ENCODE measurements around the gene CFD. TPM values are rescaled to one million over a fixed set of nuclear protein-coding genes. Genes with fewer than 3 reads are reported as not detected.

The CFD gene
- polyA plus RNA-seq, 4 donors = 2.1 to 5.7 (median 2.6) TPM

DNA sequence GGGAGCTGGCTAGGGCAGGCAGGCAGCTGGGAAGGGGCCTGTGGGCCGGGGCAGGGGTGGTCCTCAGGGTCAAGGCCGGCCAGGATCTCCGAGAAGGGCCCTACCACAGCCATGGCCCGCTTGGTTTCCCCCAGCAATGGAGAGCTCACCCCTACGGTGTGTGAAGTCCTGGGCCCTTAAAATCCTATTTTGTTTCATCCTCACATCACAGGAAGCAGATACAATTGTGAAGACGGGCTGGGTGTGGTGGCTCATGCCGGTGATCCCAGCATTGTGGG, 42.6 kb downstream of the CFD start:
- no peak for DNase-seq (ENCODE audit: low read depth in 4 of 4, low spot score in 3 of 4)

DNA sequence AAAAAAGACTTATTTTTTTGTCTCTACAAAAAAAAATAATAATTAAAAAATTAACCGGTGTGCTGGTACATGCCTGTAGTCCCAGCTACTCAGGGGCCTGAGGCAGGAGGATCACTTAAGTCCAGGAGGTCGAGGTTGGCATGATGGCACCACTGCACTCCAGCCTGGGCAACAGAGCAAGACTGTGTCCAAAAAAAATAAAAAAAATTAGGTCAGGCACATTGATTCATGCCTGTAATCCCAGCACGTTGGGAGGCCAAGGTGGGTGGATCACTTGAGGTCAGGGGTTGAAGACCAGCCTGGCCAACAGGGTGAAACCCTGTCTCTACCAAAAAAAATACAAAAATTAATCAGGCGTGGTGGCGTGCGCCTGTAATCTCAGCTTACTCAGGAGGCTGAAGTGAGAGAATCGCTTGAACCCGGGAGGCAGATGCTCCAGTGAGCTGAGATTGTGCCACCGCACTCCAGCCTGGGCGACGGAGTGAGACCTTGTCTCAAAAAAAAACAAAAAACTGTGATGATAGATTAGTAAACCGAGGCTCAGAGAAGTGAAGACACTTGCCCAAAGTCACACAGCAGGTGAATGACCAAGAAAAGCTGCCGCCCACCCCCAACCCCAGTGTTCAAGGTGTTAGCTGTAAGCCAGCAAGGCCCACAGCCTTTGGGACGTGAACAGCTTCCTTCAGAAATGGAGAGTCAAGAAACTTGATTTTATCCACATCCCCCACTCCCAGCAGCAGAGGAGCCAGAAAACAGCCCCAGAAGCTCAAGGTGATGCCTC, 43.2 kb downstream of the CFD start:
- no peak for DNase-seq (ENCODE audit: low read depth in 4 of 4, low spot score in 3 of 4)

DNA sequence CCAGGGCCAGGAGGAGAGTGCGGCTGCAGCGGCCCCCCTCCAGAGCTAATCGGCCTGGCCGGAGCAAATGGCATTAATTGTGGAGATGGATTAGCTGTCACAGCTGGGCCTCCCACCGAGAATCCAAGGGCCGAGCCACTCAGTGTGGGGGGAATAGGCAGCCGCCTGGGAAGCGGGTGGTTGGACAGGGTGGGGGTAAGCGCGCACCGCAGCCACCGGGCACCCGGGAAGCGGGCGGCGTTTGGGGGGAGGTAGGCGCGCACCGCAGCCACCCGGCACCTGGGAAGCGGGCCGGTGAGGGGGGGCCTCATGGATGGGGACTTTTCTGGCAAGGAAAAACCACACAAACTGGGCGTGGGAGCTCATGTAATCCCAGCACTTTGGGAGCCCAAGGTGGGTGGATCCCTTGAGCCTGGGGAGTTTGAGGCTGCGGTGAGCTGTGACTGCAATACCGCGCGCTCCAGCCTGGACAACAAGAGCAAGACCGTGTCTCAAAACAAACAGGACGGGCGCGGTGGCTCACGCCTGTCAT, 43.9 kb downstream of the CFD start:
- DNase-seq (ENCODE audit: low read depth in 4 of 4, low spot score in 3 of 4) = no peak

DNA sequence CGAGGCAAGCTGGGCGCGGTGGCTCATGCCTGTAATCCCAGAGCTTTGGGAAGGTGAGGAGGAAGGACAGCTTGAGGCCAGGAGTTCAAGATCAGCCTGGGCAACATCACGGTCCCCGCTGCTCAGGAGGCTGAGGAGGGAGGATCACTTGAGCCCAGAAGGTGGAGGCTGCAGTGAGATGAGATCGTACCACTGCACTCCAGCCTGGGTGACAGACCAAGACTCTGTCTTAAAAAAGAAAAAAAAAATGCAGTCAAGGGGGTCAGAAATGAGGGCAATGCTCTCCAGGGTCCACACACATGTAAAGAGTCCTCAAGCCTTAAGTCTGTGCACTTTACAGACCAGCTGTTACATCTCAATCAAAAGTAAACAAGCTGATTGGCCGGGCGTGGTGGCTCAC, 45.1 kb downstream of the CFD start:
- no peak for DNase-seq (ENCODE audit: low read depth in 4 of 4, low spot score in 3 of 4)

DNA sequence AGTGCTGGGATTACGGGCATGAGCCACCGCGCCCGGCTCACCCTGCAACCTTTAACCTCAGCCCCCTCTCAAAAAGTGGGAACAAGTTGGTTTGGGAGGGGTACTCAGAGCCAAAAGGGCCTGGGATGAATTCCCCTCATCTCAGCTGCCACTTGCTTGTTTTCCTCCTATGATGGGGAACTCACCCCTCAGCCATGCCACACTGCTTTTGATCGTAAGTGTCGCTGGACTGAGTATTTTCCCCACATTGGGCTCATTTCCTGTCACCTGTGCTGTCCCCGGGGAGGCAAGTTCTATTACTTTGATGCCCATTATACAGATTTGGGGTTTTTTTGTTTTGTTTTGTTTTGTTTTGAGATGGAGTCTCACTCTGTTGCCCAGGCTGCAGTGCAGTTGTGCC, 47.0 kb downstream of the CFD start:
- DNase-seq (ENCODE audit: low read depth in 4 of 4, low spot score in 3 of 4) = no peak

DNA sequence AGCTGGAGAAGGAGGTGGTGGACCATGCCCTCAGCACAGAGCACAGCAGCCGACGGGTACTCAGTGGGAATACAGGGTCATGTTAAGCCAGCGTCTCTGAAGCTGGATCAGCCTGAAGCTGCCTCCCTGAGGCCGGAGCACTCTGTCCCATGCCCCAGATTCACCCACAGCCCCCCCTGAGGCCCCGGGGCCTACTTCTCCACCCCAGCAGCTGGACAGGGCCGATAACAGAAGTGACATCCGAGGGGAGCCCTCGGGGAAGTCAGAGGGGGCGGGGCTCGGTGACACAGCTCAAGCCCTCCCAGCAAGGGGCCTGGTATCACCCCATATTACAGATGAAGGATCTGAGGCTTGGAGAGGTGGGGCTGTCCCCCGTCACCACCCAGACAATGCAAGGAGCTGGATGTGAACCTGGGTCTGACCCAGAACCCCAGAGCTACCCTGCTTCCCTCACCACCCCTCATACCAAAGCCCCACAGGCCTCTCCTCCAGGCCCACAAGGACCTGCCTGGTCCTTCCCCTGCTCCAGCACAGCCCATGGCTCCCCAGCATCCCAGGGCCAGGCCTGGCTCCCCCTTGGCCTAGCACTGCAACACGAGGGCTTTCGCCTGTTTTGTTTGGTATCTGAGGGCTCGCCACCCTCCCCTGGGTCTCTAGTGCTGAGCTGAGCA, 47.9 kb downstream of the CFD start:
- DNase-seq (ENCODE audit: low read depth in 4 of 4, low spot score in 3 of 4) = no peak

DNA sequence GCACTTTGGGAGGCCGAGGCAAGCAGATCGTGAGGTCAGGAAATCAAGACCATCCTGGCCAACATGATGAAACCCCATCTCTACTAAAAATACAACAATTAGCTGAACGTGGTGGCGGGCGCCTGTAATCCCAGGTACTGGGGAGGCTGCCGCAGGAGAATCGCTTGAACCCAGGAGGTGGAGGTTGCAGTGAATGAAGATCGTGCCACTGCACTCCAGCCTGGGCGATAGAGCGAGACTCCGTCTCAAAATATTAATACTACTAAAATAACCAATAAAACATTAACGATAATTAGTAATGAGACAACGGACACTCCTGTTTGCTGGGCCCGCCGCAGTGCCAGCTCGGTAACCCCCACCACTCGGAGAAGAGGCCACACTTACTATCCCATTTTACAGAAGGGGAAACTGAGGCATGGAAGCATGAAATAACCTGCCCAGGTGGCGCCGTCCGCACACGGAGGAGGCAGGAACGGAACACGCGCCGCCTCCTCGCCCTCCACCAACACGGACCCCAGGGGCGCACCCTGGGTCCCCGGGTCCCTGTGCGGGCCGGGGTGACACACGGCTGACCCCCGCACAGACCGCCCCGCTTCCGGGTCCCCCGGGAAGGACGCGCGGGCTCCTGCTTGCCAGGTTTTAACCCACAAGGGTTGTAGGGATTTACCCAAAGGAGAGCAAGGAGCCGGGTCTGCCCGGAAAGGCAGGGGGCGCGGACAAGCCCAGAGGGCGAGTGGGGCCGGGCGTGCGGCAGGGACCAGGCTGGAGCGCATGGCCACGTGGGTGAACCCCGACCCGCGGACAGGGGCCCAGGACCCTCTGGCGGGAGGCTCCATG, 52.0 kb downstream of the CFD start:
- DNase-seq (ENCODE audit: low read depth in 4 of 4, low spot score in 3 of 4) = no peak

DNA sequence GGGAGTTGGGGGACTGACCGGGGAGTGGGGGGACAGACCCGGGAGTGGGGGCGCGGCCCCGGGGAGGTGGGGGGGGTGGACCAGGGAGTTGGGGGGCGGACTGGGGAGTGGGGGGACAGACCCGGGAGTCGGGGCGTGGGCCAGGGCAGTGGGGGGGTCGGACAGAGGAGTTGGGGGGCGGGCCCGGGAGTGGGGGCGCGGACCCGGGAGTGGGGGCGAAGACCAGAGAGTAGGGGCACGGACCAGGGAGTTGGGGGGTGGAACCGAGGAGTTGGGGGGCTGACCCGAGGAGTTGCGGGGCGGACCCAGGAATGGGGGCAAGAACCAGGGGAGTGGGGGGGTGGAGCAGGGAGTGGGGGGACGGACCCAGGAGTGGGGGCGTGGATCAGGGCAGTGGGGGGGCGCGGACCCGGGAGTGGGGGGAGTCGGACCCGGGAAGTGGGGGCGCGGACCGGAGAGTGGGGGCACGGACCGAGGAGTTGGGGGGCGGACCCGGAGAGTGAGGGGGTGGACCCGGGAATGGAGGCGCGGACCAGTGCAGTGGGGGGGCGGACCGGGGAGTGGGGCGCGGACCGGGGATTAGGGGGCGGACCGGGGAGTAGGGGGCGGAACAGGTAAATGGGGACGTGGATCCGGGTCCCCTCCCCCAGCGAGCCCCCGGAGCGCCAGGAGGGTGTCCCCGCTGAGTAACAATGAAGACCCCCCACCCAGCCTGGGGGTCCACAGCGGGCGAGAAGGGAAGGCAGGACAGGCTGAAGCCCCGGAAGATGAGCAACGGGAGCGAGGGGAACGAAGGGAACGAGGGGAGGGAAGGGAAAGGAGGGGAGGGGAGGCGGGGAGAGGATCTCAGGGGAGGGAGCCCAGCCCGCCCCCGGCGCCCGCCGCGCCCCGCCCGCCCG, 53.0 kb downstream of the CFD start:
- no peak for DNase-seq (ENCODE audit: low read depth in 4 of 4, low spot score in 3 of 4)

Other genes starting within 250 kb of the CFD start
- gene POLRMT, start 226.1 kb upstream of the CFD start, polyA plus RNA-seq (ENCODE audit: insufficient read length in 4 of 4) = 10 to 100 TPM; 52.8 to 71.6 (median 57.0) TPM
- gene FGF22, start 219.8 kb upstream of the CFD start, polyA plus RNA-seq (ENCODE audit: insufficient read length in 4 of 4) = under 1 TPM; 0.23 to 0.73 (median 0.48) TPM
- 10 to 100 TPM; 20.8 to 36.7 (median 27.4) TPM for gene RNF126, start 196.4 kb upstream of the CFD start, polyA plus RNA-seq (ENCODE audit: insufficient read length in 4 of 4)
- 10 to 100 TPM; 13.8 to 22.5 (median 16.3) TPM for gene FSTL3, start 183.3 kb upstream of the CFD start, polyA plus RNA-seq (ENCODE audit: insufficient read length in 4 of 4)
- gene PRSS57, start 164.2 kb upstream of the CFD start, polyA plus RNA-seq (ENCODE audit: insufficient read length in 4 of 4) = under 1 TPM; 0.17 to 0.48 (median 0.37) TPM
- gene PALM, start 150.7 kb upstream of the CFD start, polyA plus RNA-seq (ENCODE audit: insufficient read length in 4 of 4) = 100 to 1,000 TPM in 1 of 4 donors, 10 to 100 TPM in 3; 79.7 to 121 (median 87.5) TPM
- 1 to 10 TPM; 7.6 to 9.7 (median 8.0) TPM for gene MISP, start 108.6 kb upstream of the CFD start, polyA plus RNA-seq (ENCODE audit: insufficient read length in 4 of 4)
- gene PTBP1, start 62.2 kb upstream of the CFD start, polyA plus RNA-seq (ENCODE audit: insufficient read length in 4 of 4) = 100 to 1,000 TPM; 365 to 458 (median 390) TPM
- 10 to 100 TPM in 3 of 4 donors, 1 to 10 TPM in 1; 8.6 to 19.1 (median 13.6) TPM for gene PLPPR3, start 37.7 kb upstream of the CFD start, polyA plus RNA-seq (ENCODE audit: insufficient read length in 4 of 4)
- gene AZU1, start 31.8 kb upstream of the CFD start, polyA plus RNA-seq (ENCODE audit: insufficient read length in 4 of 4) = 1 to 10 TPM in 2 of 4 donors, under 1 TPM in 2; 0.76 to 2.4 (median 1.2) TPM
- 1 to 10 TPM in 2 of 4 donors, under 1 TPM in 2; 0.50 to 1.6 (median 1.2) TPM for gene PRTN3, start 18.7 kb upstream of the CFD start, polyA plus RNA-seq (ENCODE audit: insufficient read length in 4 of 4)
- gene ELANE, start 7.4 kb upstream of the CFD start, polyA plus RNA-seq (ENCODE audit: insufficient read length in 4 of 4) = under 1 TPM in 3 of 4 donors, not detected in 1; 0.18 to 0.96 (median 0.64) TPM
- gene MED16, start 33.5 kb downstream of the CFD start, polyA plus RNA-seq (ENCODE audit: insufficient read length in 4 of 4) = 10 to 100 TPM; 57.1 to 70.8 (median 60.7) TPM
- gene RNU6-9, start 33.8 kb downstream of the CFD start, polyA plus RNA-seq (ENCODE audit: insufficient read length in 4 of 4) = not detected
- 10 to 100 TPM; 44.0 to 61.4 (median 46.7) TPM for gene R3HDM4, start 53.6 kb downstream of the CFD start, polyA plus RNA-seq (ENCODE audit: insufficient read length in 4 of 4)
- gene KISS1R, start 57.7 kb downstream of the CFD start, polyA plus RNA-seq (ENCODE audit: insufficient read length in 4 of 4) = 1 to 10 TPM in 1 of 4 donors, under 1 TPM in 3; 0.38 to 1.6 (median 0.61) TPM
- gene ARID3A, start 66.4 kb downstream of the CFD start, polyA plus RNA-seq (ENCODE audit: insufficient read length in 4 of 4) = 10 to 100 TPM; 19.4 to 27.4 (median 22.9) TPM
- 10 to 100 TPM; 33.6 to 78.8 (median 37.7) TPM for gene WDR18, start 124.7 kb downstream of the CFD start, polyA plus RNA-seq (ENCODE audit: insufficient read length in 4 of 4)
- gene GRIN3B, start 140.8 kb downstream of the CFD start, polyA plus RNA-seq (ENCODE audit: insufficient read length in 4 of 4) = 1 to 10 TPM in 1 of 4 donors, under 1 TPM in 3; 0.44 to 1.3 (median 0.55) TPM
- 100 to 1,000 TPM in 2 of 4 donors, 10 to 100 TPM in 2; 98.1 to 152 (median 101) TPM for gene TMEM259, start 161.5 kb downstream of the CFD start, polyA plus RNA-seq (ENCODE audit: insufficient read length in 4 of 4)
- not detected for gene RNU6-2, start 161.9 kb downstream of the CFD start, polyA plus RNA-seq (ENCODE audit: insufficient read length in 4 of 4)
- 100 to 1,000 TPM; 161 to 205 (median 176) TPM for gene CNN2, start 166.9 kb downstream of the CFD start, polyA plus RNA-seq (ENCODE audit: insufficient read length in 4 of 4)
- gene ABCA7, start 180.4 kb downstream of the CFD start, polyA plus RNA-seq (ENCODE audit: insufficient read length in 4 of 4) = 1 to 10 TPM; 6.2 to 8.9 (median 7.6) TPM
- gene ARHGAP45, start 207.5 kb downstream of the CFD start, polyA plus RNA-seq (ENCODE audit: insufficient read length in 4 of 4) = 10 to 100 TPM in 1 of 4 donors, 1 to 10 TPM in 3; 9.3 to 12.8 (median 9.7) TPM
- gene POLR2E, start 235.7 kb downstream of the CFD start, polyA plus RNA-seq (ENCODE audit: insufficient read length in 4 of 4) = 100 to 1,000 TPM; 134 to 181 (median 142) TPM
- gene GPX4, start 244.3 kb downstream of the CFD start, polyA plus RNA-seq (ENCODE audit: insufficient read length in 4 of 4) = 100 to 1,000 TPM; 242 to 321 (median 252) TPM

All from right renal pelvis (tissue), 4 donors.